ENCODE results near the gene HS3ST6. TPM values are rescaled to one million over a fixed set of nuclear protein-coding genes. Genes with fewer than 3 reads are reported as not detected.
"Not testable (repeated sequence)": the region's sequence is repeated elsewhere in the genome, so short reads cannot be mapped to it uniquely, and the experiment has no call there.

The HS3ST6 gene
- total RNA-seq, 4 donors from 2014 or later, result 1.00 to 4.4 (median 1.1) TPM; not detected in 1

DNA sequence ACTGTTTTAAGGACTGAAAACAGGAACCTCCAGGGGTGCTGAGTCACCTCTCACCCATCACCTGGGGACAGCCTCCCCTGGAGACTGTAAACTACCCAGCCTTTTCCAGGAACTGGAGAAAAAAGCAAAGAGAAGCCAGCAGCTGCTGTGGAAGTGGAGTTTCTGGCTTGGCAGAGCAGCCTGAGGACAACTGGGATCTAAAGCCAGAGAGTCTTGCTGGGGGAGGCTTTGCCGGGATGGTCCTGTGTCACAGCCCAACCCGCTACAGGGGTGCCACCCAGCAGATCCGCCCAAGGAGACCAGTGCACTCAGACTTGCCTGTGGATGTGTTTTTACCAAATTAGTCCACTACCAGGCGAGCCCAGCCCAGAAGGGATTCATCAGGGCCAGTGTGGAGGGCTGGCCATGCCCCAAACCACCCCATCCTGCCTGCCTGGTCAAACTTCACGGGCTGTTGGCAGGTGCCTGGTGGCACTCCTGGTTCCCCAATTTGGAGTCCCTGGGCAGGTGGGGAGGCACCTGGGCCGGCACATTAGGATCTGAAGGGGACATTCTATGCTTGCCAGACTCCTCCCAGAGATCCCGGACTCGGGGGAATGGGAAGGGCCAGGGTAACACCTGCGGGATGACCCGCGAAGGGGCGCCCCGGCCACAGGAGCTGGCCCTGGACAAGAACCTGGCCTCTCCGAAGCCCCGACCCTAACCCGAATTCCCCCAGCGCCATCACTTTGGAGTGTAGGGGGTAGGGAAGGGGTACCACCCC, 24.0 kb upstream of the HS3ST6 start:
- in situ Hi-C loops (cut with MboI; ENCODE audit: low pct_ligation_motif_present in 1 of 4, low pct_unique_long_range_greater_than_20kb in 1 of 4, low sequenced_read_pairs in 3 of 4), result no loop called here
- Histone ChIP-seq H3K4me3 (peak overlapping the region; percentile 58 to 93 (median 88)), H3K27ac (peak overlapping the region; percentile 86 to 90 (median 88)), H3K36me3 (peaks cover 0 to 17% (median 4%) of the 10 kb centered on the region in 4 donors), H3K4me1 (peaks cover 15 to 43% (median 35%) of the 10 kb centered on the region in 4 donors), H3K9me3 (no peaks in the 10 kb centered on the region), H3K27me3 (no peaks in the 10 kb centered on the region)
- intact Hi-C loops (cut with DNase I; ENCODE audit: low total_unique reads), result no loop called here
- 12% methylated on average over 16 of the region's 17 CpGs; no CpG with 5 or more reads in 1 of the 2 donors for WGBS, 2 donors (ENCODE audit: low coverage in 1 of 2)
- TF ChIP-seq POLR2AphosphoS5 (IDR thresholded peaks at IDR 0.05), result no peak
- no peak for TF ChIP-seq EP300 (IDR thresholded peaks at IDR 0.05; ENCODE audit: low read depth)
- TF ChIP-seq POLR2A (IDR thresholded peaks at IDR 0.05), result no peak
- no peak for TF ChIP-seq CTCF (IDR thresholded peaks at IDR 0.05)
- DNase-seq, result no peak

DNA sequence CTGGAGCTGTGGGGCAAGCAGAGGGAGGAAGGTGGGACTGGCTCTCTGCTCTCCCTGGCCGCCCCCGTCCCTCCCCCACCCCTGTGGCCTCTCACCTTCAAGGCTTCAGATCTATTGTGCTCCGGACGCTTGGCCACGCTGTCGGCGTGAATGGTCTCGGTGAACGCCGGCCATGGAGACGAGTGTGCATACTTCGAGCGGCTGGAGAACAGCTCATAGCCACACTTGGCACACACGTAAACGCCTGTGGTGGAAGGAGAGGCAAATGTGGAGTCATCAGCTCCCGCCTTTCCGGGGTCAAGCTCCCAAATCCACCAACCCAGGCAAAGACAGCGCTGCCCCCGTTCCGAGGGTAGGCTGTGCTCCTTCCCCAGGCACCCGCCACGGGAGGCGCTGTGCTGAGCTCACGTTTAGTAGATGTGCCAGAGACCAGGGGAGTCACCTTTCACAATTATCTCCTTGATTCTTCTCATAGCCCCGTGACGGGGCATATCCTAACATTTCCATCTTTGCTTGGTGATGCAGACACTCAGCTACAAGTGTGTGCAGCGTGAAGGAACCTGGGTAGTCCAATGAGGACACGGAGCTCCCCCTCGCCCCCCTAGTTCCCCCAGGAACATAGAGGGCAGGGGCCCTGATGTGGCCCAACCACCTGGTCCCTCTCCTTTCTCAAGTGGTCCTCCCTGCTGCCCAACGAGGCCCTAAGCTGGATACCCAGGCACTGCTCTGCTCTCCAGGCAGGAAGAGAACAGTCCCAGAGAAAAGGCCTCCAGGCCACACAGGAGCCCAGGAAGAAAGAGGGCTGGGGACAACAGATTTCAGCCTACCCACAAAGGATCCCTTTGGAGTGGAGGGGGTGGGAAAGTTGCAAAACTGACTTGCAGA, 23.2 kb upstream of the HS3ST6 start:
- Histone ChIP-seq H3K27ac (peak overlapping the region; percentile 86 to 90 (median 88)), H3K4me1 (peaks cover 15 to 43% (median 35%) of the 10 kb centered on the region in 4 donors), H3K9me3 (no peaks in the 10 kb centered on the region), H3K27me3 (no peaks in the 10 kb centered on the region), H3K4me3 (peak overlapping the region in 2 of 4 donors; percentile 87 to 89), H3K36me3 (peaks cover 0 to 17% (median 4%) of the 10 kb centered on the region in 4 donors)
- no peak for DNase-seq
- 40 to 83% methylated on average over 1 to 28 of the region's 30 CpGs for WGBS, 2 donors (ENCODE audit: low coverage in 1 of 2)
- intact Hi-C loops (cut with DNase I; ENCODE audit: low total_unique reads), result no loop called here
- in situ Hi-C loops (cut with MboI; ENCODE audit: low pct_ligation_motif_present in 1 of 4, low pct_unique_long_range_greater_than_20kb in 1 of 4, low sequenced_read_pairs in 3 of 4), result no loop called here
- TF ChIP-seq POLR2A (IDR thresholded peaks at IDR 0.05) (no peak), CTCF (IDR thresholded peaks at IDR 0.05) (no peak)

GRCh38 chr16:1940273-1941161, 22.3 kb upstream of the HS3ST6 start:
- peak; percentile 47 for DNase-seq
- in situ Hi-C loops (cut with MboI; ENCODE audit: low pct_ligation_motif_present in 1 of 4, low pct_unique_long_range_greater_than_20kb in 1 of 4, low sequenced_read_pairs in 3 of 4), result no loop called here
- peaks cover 15 to 43% (median 35%) of the 10 kb centered on the region in 4 donors for H3K4me1 ChIP-seq
- WGBS, 2 donors (ENCODE audit: low coverage in 1 of 2), result 56% methylated on average over 22 of the region's 23 CpGs; no CpG with 5 or more reads in 1 of the 2 donors
- H3K36me3 ChIP-seq, result peaks cover 0 to 17% (median 4%) of the 10 kb centered on the region in 4 donors
- no peaks in the 10 kb centered on the region for H3K9me3 ChIP-seq
- no peaks in the 10 kb centered on the region for H3K27me3 ChIP-seq
- no peak for TF ChIP-seq POLR2AphosphoS5 (IDR thresholded peaks at IDR 0.05)
- no peak for TF ChIP-seq POLR2A (IDR thresholded peaks at IDR 0.05)
- TF ChIP-seq EP300 (IDR thresholded peaks at IDR 0.05; ENCODE audit: low read depth), result no peak
- TF ChIP-seq CTCF (IDR thresholded peaks at IDR 0.05), result no peak
- H3K4me3 ChIP-seq, result no peak overlapping the region
- intact Hi-C loops (cut with DNase I; ENCODE audit: low total_unique reads), result no loop called here
- H3K27ac ChIP-seq, result peak overlapping the region; percentile 86 to 90 (median 88)

GRCh38 chr16:1939833-1940232, 21.6 kb upstream of the HS3ST6 start:
- peaks cover 0 to 17% (median 4%) of the 10 kb centered on the region in 4 donors for H3K36me3 ChIP-seq
- H3K4me3 ChIP-seq; intact Hi-C loops (cut with DNase I; ENCODE audit: low total_unique reads); in situ Hi-C loops (cut with MboI; ENCODE audit: low pct_ligation_motif_present in 1 of 4, low pct_unique_long_range_greater_than_20kb in 1 of 4, low sequenced_read_pairs in 3 of 4); H3K27me3 ChIP-seq; DNase-seq; H3K9me3 ChIP-seq: not testable (repeated sequence)
- H3K4me1 ChIP-seq, result peaks cover 15 to 43% (median 35%) of the 10 kb centered on the region in 4 donors
- H3K27ac ChIP-seq, result peak overlapping the region; percentile 86 to 90 (median 88)
- WGBS, 2 donors (ENCODE audit: low coverage in 1 of 2), result 63 to 68% methylated on average over 3 to 8 of the region's 8 CpGs

Measured in transverse colon (tissue), 4 donors.